Inflammatory macrophage treated with lipopolysaccharide for 4 hours (primary cell): ENCODE data around the gene KCNK2.

Experiments used
- DNase-seq: peaks from one replicate; pipeline ENCODE4 v3.0.0-alpha.2; 2020

The KCNK2 gene

DNA sequence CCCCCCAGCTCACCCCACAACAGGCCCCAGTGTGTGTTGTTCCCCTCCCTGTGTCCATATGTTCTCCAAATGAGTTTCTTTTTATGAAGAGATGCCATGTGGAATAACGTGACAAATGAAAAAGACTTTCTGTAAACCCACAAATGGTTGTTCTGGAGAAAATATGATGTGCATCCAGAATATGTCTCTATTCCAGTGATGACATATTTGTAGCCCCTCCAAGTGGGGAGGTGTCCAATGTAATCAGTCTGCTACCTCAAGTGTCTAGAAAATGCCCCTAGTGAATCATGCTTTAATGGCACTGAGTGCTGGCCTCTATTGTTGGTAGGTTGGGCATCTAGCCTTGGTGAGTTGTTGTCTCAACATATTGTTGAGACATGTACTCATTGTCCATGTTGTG lies 179.6 kb downstream of the KCNK2 start:
- no peak for DNase-seq

DNA sequence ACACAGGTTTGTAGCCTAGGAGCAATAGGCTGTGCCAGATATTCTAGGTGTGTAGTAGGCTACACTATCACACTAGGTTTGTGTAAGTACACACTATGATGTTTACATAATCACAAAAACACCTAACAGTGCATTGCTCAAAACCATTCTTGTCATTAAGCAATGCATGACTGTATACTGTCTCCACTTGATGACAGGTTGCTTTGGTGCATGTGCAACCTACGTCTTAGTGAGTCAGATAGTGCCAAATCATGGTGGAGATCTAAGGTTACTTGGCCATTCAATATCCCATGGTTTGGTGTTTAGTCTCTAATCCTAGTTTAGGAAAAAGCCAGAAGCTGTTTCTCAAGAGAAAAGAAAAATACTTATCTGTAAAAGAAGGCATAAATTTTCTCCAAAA lies 181.1 kb downstream of the KCNK2 start:
- no peak for DNase-seq

- DNase-seq: no peak
Measured at GRCh38 chr1:215264649-215265048, 182.1 kb downstream of the KCNK2 start.

DNA sequence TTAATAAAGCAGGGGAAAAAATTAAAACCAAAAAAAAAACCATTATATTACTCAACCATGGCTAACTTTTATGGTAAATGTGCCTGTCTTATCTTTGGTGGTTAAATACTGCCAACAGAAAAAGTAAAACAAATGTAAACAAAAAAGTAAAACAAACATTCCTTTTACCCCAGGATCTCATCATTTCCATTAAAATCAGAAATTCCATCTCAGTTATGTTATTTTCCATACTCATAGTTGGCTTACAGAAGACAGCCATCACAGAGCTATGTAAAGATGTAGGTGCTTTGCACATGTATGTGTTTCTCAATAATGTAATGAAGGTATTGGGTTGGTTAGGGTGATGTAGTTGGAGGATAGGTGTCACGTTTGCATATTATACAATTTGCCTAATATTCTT lies 185.0 kb downstream of the KCNK2 start:
- DNase-seq: no peak

- no peak for DNase-seq
Measured at GRCh38 chr1:215269955-215270354, 187.4 kb downstream of the KCNK2 start.

- no peak for DNase-seq
Measured at GRCh38 chr1:215273838-215274516, 191.4 kb downstream of the KCNK2 start.

DNA sequence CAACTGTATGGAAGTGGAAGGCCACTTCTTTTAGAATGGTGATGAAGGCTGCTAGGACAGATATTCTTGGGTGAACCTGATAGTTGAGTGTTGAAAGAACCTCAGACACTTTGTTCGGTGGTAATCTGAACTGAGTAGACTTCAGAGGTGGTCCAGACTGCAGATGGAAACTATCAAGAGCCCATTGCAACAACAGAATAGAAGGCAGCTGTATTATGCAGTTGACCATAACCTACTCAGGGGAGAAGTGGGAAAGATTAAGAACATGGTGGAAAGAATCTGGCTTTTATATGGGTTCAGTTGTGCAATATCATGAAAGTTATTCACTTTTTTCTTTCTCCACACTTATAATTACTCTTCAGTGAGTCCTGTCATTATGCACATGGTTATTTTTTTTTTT lies 194.0 kb downstream of the KCNK2 start:
- no peak for DNase-seq

GRCh38 chr1:215277532-215277931 lies 195.0 kb downstream of the KCNK2 start:
- DNase-seq: no peak

DNA sequence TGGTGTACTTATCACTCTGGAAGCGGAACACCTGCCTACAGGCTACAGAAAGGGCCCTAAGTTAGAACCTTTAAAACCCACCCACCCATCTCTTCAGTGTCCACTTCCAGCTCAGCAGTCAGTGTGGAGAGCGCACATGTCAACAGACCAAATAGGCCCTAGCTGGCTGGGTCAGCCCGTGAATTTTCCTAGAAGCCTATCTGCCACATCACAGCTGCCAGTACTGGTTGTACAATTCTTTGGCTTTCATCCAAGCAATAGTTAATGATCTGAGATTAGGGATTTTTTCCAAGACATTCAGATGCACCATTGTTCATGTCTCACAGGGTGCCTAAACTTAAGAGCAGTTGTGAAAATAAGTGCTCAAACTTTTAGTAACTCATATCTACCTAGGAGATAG lies 197.1 kb downstream of the KCNK2 start:
- DNase-seq: no peak

- DNase-seq: no peak
Measured at GRCh38 chr1:215282557-215282956, 200.0 kb downstream of the KCNK2 start.

DNA sequence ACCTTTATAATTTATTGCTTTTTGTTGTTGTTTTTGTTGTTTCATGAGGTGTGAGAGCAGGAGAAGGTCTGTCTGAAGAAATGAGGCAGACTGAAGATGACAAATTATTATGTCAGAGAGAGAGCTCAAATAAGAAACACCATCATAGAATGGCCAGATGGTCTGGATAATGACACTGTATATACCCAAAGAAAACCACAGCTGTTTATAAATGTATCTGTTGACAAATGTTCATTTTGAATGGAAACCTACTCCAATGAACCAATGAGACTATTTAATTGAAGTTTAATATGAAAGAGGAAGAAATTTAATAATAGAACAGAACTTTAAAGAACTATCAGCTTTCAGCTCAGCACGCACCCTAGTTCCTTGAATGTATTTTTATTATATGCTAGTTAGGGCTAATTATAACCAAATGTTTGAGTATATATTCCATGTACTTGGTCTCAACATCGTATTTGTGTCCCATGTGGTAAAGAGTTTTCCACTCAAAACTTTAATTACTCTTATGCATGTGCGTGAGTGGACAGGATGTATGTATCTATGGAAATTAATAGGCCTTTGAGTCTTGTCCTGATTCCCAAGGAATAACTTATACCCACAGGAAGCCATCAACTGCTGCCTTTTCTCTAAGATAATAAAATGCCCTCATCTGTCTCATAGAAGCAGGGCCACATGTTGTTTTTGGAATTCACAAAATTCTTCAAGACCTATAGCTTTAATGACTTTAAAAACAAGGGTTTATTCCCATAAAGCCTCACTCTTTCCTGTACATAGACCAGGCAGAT lies 202.7 kb downstream of the KCNK2 start:
- DNase-seq: no peak
